Naive thymus-derived CD8-positive, alpha-beta T cell (primary cell): ENCODE results near the gene SEMA4C. TPM values are rescaled to one million over a fixed set of nuclear protein-coding genes. Genes with fewer than 3 reads are reported as not detected.

ENCODE experiments used
- ATAC-seq, 2 donors: fragments of 150-1000 bp; cut with Tn5 transposase in 1 of 2; sonication (Bioruptor Pico), chemical (Tn5 transposase) in 1 of 2; 1 replicate in 1 of 2; 2 replicates in 1 of 2; pipeline ENCODE4 v1.10.0; 2021; ENCODE audit warnings: mild to moderate bottlenecking in 2 of 2, moderate library complexity in 2 of 2
- POLR2A ChIA-PET: fragments of 350-600 bp; sonication (Branson Sonifier 250); formaldehyde crosslinking; loops from one replicate; lab custom pipeline; 2021; ENCODE audit warnings: antibody characterized with exemption; lab: Charles Lee
- DNase-seq, 10 donors: peaks; one replicate each; pipeline versions ENCODE4 v3.0.0 to v3.0.0-alpha.2; 2020 to 2022
- H3K27ac Mint-ChIP-seq, 10 donors: one replicate each; pipeline ENCODE4 v1.8.0; 2020 to 2022; ENCODE audit warnings: mild to moderate bottlenecking in 10 of 10, mixed read lengths in 10 of 10, moderate library complexity in 4 of 10, inconsistent platforms in 1 of 10
- H3K27me3 Mint-ChIP-seq, 5 donors: one replicate each; pipeline ENCODE4 v1.8.0; 2021 to 2022; ENCODE audit warnings: mixed read lengths in 5 of 5
- H3K36me3 Mint-ChIP-seq, 3 donors: one replicate each; pipeline ENCODE4 v1.8.0; 2020 to 2022; ENCODE audit warnings: mixed read lengths in 3 of 3, mild to moderate bottlenecking in 2 of 3, inconsistent platforms in 1 of 3
- H3K4me1 Mint-ChIP-seq, 4 donors: one replicate each; pipeline ENCODE4 v1.8.0; 2021 to 2022; ENCODE audit warnings: mixed read lengths in 4 of 4
- H3K4me3 Mint-ChIP-seq, 10 donors: one replicate each; pipeline ENCODE4 v1.8.0; 2020 to 2022; ENCODE audit warnings: mild to moderate bottlenecking in 10 of 10, mixed read lengths in 10 of 10, moderate library complexity in 6 of 10, inconsistent platforms in 1 of 10
- H3K9me3 Mint-ChIP-seq, 9 donors: one replicate each; pipeline ENCODE4 v1.8.0; 2020 to 2022; ENCODE audit warnings: mixed read lengths in 9 of 9, mild to moderate bottlenecking in 3 of 9, inconsistent platforms in 1 of 9, moderate library complexity in 1 of 9
- polyA plus RNA-seq, 3 donors: library from polyadenylated mRNA; unstranded; fragments of 300-500 nt; fragmentation: Illumina TruSeq; gene quantifications; one replicate each; pipeline ENCODE4 v1.2.3, GENCODE V29; 2021
- total RNA-seq, 8 experiments: library from RNA in 2 of 8; stranded (reverse) in 2 of 8; gene quantifications; one replicate each; pipeline ENCODE4 v1.2.3 and lab custom pipeline; 2021 to 2026

SEMA4C gene
- total and polyA plus RNA-seq, 5 experiments from 2014 or later = 1.9 to 38.6 (median 2.8) TPM

DNA sequence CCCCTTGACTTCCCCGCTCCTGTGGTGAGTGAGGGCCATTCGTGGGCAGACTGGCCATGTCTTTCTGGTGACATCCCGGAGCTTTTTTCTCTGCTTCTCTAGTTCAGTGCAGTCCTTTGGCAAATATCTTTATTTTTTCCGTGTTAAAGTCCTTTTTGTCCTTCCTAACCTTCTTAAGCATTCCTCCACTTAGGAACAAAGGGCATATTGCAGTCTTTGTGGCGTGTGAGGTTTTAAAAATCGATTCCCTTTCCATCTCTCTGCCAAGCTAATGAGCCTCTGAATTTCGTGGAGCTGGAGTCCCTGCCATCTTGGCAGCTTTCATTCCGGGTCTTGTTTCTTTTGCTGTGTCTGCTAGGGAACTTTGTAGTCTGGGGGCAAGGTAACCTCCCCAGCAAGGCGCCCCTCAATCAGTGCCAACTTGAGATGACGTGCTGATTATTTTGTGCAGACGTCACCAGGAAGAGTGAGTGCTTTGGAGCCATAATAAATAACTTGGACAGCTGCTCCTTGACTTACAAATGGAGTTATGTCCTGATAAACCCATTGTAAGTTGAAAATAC is 48.7 kb downstream of the SEMA4C start:
- ATAC-seq = no peak
- POLR2A ChIA-PET = interaction anchor here (1.0 kb wide), 2 partner anchors 13 to 31 kb away, joined by 4 to 5 read pairs; no protein-coding TSS in a partner anchor
- H3K9me3 Mint-ChIP-seq = no peaks in the 10 kb centered on the region

DNA sequence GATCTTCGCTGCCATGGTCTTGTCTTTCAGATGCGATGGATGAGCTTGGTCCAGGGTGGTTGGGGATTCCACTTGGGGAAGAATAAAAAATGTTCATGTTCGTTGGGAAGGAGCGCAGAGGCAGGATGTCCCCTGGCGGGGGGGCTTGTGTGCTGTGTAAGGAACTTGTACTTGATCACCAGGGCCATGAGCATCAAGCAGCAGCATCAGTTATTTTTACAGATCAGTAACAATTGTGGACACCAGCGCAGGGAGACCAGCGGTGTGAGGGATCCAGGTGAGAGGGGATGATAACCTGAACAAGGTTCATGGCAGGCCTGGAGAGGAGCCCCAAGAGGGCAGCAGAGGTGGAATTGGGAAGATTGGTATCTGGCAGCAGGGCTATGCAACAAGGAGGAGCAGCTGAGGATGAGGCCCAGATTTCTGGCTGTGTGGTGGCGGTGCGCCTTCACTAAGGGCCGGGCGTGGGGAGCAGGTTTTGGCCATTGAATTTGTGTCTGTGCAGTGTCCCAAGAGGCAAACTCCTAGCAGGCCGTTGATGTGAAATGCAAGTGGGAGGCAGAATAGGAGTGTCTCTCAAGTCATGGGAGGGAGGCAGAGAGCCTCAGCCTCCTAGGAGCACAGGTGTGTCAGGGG is 49.9 kb downstream of the SEMA4C start:
- Mint-ChIP-seq H3K4me1 (peaks cover 33 to 70% (median 57%) of the 10 kb centered on the region in 4 donors), H3K27ac (peak overlapping the region; percentile 12 to 83 (median 50)), H3K9me3 (no peaks in the 10 kb centered on the region), H3K36me3 (peaks cover 0 to 40% (median 0%) of the 10 kb centered on the region in 3 donors), H3K4me3 (peak overlapping the region; percentile 4 to 89 (median 86)), H3K27me3 (no peaks in the 10 kb centered on the region)
- POLR2A ChIA-PET = interaction anchor here (1.0 to 1.7 kb wide), 2 partner anchors 23 to 32 kb away, joined by 4 to 5 read pairs; no protein-coding TSS in a partner anchor
- ATAC-seq (no peak), DNase-seq (peak in 1 of 10 donors; percentile 43)

More for the DNA sequence above, 48.7 kb downstream of the SEMA4C start:
- Mint-ChIP-seq H3K36me3 (peaks cover 0 to 50% (median 0%) of the 10 kb centered on the region in 3 donors), H3K27ac (peak overlapping the region in 5 of 10 donors; percentile 32 to 88 (median 77)), H3K4me1 (peaks cover 30 to 68% (median 51%) of the 10 kb centered on the region in 4 donors), H3K27me3 (no peaks in the 10 kb centered on the region), H3K4me3 (peak overlapping the region in 5 of 10 donors; percentile 19 to 87 (median 48))
- peak in 1 of 10 donors; percentile 8 for DNase-seq

DNA sequence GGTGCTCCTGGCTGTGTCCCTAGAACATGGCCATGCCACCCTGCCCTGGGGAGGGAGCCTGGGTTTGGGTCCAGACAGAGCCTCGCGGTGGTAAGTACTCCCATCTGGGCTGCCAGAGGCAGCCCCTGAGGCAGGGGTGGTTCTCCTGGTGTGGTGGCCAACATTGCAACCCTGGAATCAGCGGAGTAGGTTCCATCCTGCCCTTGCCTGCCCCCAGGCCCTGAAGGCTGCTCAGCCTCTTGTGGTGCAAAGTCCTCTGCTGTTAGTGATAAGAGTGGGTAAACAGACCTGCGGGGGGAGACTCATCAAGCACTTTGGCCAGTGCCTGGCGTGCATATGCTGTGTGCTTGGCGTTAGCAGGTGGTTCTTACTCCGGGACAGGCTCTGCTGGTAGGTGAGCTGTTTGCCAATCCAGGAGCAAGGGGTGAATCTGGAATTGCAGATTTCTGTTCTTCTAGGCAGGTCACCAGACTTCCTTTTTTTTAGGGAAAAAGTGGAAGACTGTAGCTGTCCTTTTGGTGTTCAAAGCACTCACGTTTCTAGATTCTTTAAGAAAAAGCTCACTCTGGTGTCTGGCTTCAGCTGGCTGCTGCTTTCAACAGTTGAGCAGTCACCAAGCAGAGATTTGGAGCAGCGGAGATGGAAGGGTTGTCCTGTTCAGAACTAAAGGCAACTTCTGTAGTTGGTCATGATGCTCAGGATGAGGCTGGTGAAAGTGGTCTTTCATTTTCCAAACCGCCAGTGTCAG is 50.6 kb downstream of the SEMA4C start:
- H3K36me3 Mint-ChIP-seq = peaks cover 0 to 33% (median 0%) of the 10 kb centered on the region in 3 donors
- peaks cover 32 to 66% (median 58%) of the 10 kb centered on the region in 4 donors for H3K4me1 Mint-ChIP-seq
- no peak for ATAC-seq
- POLR2A ChIA-PET = interaction anchor here (1.7 to 4.8 kb wide), 2 partner anchors 20 to 23 kb away, joined by 5 to 32 read pairs; no protein-coding TSS in a partner anchor
- no peaks in the 10 kb centered on the region for H3K27me3 Mint-ChIP-seq
- H3K4me3 Mint-ChIP-seq = peak overlapping the region; percentile 56 to 89 (median 86)
- H3K27ac Mint-ChIP-seq = peak overlapping the region in 8 of 10 donors; percentile 3 to 79 (median 54)
- no peaks in the 10 kb centered on the region for H3K9me3 Mint-ChIP-seq
- peak in 1 of 10 donors; percentile 45 for DNase-seq

DNA sequence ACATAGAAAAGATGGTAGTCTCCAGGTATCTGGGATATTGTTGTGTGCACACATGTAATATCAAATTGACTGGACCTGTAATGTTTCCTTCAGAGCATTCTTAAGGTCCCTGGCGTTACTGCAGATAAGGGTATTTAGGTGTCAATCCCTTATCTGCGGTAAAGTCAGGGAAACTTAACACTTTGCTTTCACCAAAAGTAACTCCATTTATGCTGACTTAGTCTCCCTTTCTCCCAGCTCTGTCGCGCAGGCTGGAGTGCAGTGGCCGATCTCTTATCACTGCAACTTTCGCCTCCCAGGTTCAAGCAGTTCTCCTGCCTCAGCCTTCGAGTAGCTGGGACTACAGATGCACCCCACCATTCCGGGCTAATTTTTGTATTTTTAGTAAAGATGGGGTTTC is 52.0 kb downstream of the SEMA4C start:
- Mint-ChIP-seq H3K27ac (peak overlapping the region; percentile 32 to 85 (median 51)), H3K9me3 (no peaks in the 10 kb centered on the region), H3K27me3 (no peaks in the 10 kb centered on the region), H3K4me1 (peaks cover 32 to 60% (median 56%) of the 10 kb centered on the region in 4 donors), H3K36me3 (peaks cover 0 to 29% (median 0%) of the 10 kb centered on the region in 3 donors), H3K4me3 (peak overlapping the region; percentile 78 to 89 (median 87))
- no peak for ATAC-seq
- DNase-seq = peak in 1 of 10 donors; percentile 15
- POLR2A ChIA-PET = interaction anchor here (0.7 to 4.8 kb wide), 6 partner anchors 11 to 281 kb away, joined by 3 to 32 read pairs (median 4); partner anchors contain the start of gene ARID5A

DNA sequence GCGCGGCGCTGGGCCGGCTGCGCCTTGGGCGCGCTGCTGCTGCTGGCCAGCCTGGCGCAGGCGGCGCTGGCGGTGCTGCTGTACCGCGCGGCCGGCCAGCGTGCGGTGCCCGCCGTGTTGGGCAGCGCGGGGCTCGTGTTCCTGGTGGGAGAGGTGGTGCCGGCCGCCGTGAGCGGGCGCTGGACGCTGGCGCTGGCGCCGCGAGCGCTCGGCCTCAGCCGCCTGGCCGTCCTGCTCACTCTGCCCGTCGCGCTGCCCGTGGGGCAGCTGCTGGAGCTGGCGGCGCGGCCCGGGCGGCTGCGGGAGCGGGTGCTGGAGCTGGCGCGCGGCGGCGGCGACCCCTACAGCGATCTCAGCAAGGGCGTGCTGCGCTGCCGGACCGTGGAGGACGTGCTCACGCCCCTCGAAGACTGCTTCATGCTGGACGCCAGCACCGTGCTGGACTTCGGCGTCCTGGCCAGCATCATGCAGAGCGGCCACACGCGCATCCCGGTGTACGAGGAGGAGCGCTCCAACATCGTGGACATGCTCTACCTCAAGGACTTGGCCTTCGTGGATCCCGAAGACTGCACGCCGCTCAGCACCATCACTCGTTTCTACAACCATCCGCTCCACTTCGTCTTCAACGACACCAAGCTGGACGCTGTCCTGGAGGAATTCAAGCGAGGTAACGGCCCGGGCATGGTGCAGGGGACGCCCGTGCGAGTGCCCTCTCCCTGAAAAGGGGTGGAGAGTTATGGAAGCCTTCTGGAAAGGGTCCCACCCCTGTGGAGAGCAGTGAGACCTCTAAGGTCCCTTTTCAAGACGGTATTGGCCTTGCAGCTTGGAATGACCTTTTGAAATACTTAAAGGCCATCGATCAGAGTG is 52.8 kb downstream of the SEMA4C start:
- DNase-seq (peak in 2 of 10 donors; percentile 18), ATAC-seq (no peak)
- H3K27me3 Mint-ChIP-seq = no peaks in the 10 kb centered on the region
- peaks cover 0 to 26% (median 0%) of the 10 kb centered on the region in 3 donors for H3K36me3 Mint-ChIP-seq
- H3K4me1 Mint-ChIP-seq = peaks cover 37 to 61% (median 59%) of the 10 kb centered on the region in 4 donors
- peak overlapping the region; percentile 78 to 89 (median 87) for H3K4me3 Mint-ChIP-seq
- H3K27ac Mint-ChIP-seq = peak overlapping the region in 9 of 10 donors; percentile 32 to 85 (median 53)
- no peaks in the 10 kb centered on the region for H3K9me3 Mint-ChIP-seq
- POLR2A ChIA-PET = interaction anchor here (0.7 to 4.8 kb wide), 17 partner anchors 10 to 296 kb away, joined by 3 to 32 read pairs (median 5); partner anchors contain the start of genes ANKRD36, ANKRD39, ARID5A and CNNM4

DNA sequence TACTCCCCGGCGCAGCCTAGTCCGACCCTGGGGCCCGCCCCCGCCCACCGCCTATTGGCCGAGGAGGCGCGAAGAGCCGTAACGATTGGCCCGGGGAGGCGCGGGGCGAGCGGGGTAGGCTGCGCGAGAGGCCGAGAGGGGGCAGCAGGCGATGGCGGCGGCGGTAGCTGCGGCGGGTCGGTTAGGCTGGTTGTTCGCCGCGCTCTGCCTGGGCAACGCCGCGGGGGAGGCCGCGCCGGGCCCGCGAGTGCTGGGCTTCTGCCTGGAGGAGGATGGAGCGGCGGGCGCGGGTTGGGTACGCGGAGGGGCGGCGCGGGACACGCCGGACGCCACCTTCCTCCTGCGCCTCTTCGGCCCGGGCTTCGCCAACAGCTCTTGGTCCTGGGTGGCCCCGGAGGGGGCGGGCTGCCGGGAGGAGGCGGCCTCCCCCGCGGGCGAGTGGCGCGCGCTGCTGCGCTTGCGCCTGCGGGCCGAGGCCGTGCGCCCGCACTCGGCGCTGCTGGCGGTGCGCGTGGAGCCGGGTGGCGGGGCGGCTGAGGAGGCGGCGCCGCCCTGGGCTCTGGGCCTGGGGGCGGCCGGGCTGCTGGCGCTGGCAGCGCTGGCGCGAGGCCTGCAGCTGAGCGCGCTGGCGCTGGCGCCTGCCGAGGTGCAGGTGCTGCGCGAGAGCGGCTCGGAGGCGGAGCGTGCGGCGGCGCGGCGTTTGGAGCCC is 53.6 kb downstream of the SEMA4C start, which contains the start of gene CNNM3:
TSS of gene CNNM3 (plus strand) at position 142 of the 709 bp plus-strand sequence. CDS start at position 152, 10 bp downstream.
- Mint-ChIP-seq H3K27ac (peak within 1 kb of the TSS in 9 of 10 donors; percentile 78 to 94 (median 85)), H3K9me3 (no peaks in the 10 kb centered on the region), H3K4me3 (peak within 1 kb of the TSS; percentile 84 to 98 (median 89)), H3K27me3 (no peaks in the 10 kb centered on the region), H3K4me1 (peaks cover 36 to 58% (median 56%) of the 10 kb centered on the region in 4 donors), H3K36me3 (peaks cover 0 to 24% (median 0%) of the 10 kb centered on the region in 3 donors)
- POLR2A ChIA-PET = interaction anchor here (0.7 to 4.8 kb wide), 17 partner anchors 10 to 297 kb away, joined by 3 to 32 read pairs (median 6); partner anchors contain the start of genes ANKRD36, ANKRD39, ARID5A and CNNM4
- DNase-seq (peak; percentile 88 to 96 (median 94)), ATAC-seq (peak; percentile 90 to 93)

DNA sequence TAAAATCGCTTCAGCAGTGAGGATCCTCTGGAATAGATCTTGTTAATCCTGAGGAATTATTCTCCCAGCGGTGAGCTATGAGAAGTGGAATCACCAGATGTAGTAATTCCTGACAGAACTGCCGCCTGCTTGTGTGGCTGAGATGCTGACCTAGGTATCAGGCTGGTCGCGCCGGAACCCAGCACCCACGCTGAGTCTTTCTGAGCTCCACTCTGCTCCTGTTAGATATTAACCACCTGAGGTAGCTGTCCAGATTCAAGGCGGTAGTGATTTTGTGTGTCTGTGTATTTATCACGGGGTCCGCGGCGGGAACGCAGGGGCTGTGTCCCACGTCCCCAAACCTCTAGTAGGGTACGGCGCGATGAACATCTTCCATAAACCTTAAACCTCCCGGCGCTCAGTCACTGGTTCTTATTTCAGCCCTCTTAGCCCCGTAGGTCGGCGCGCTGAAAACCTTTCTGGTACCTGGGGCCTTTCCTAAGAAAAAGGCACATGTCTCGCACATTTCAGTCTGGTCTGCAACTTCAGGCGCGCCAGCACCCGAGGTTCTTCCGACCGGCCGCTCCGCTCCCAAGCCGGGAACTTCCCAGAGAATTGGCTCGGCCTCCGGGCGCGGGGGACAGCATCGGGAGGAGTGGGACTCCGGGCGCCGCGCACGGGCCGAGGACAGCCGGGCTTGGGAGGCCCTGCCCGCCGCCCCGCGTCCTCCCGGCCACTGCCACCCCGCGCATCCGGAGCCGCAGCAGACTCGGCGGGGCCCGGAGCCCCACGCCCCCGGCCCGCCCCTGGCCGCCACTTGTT is 54.4 kb downstream of the SEMA4C start:
- Mint-ChIP-seq H3K4me3 (peak overlapping the region; percentile 84 to 98 (median 88)), H3K27me3 (no peaks in the 10 kb centered on the region), H3K27ac (peak overlapping the region in 9 of 10 donors; percentile 78 to 94 (median 85)), H3K36me3 (peaks cover 0 to 20% (median 0%) of the 10 kb centered on the region in 3 donors), H3K9me3 (no peaks in the 10 kb centered on the region), H3K4me1 (peaks cover 32 to 50% (median 49%) of the 10 kb centered on the region in 4 donors)
- POLR2A ChIA-PET = interaction anchor here (0.7 to 4.8 kb wide), 15 partner anchors 9 to 329 kb away, joined by 3 to 32 read pairs (median 7); partner anchors contain the start of genes ANKRD36, ANKRD39, ARID5A and CNNM4
- DNase-seq = peak in 3 of 10 donors; percentile 9 to 69 (median 24)
- peak; percentile 8 to 15 for ATAC-seq

DNA sequence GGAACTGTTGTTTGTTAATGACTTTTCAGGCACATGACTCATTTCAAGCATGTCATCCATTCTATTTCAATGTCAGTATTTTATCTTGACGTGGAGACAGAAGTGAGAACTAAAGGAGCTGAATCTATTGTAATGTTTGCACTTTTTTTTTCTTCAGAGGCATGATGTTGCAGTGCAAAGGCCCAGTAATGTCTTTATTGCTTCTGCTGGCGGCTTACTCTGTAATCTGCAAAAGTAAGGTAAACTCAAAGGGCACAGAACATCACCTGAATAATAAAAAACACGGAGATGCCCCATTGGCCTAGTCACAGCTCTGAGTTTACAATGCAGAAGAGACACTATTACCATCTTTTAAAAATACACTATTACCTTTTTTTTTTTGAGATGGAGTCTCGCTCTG is 56.2 kb downstream of the SEMA4C start:
- H3K27ac Mint-ChIP-seq = no peak overlapping the region
- no peaks in the 10 kb centered on the region for H3K27me3 Mint-ChIP-seq
- H3K36me3 Mint-ChIP-seq = peaks cover 0 to 12% (median 0%) of the 10 kb centered on the region in 3 donors
- H3K9me3 Mint-ChIP-seq = no peaks in the 10 kb centered on the region
- POLR2A ChIA-PET = interaction anchor here (1.3 kb wide), 1 partner anchor 44 kb away, joined by 4 read pairs; no protein-coding TSS in a partner anchor
- H3K4me3 Mint-ChIP-seq = no peak overlapping the region
- no peak for DNase-seq
- ATAC-seq = no peak
- H3K4me1 Mint-ChIP-seq = peaks cover 16 to 31% (median 30%) of the 10 kb centered on the region in 4 donors

DNA sequence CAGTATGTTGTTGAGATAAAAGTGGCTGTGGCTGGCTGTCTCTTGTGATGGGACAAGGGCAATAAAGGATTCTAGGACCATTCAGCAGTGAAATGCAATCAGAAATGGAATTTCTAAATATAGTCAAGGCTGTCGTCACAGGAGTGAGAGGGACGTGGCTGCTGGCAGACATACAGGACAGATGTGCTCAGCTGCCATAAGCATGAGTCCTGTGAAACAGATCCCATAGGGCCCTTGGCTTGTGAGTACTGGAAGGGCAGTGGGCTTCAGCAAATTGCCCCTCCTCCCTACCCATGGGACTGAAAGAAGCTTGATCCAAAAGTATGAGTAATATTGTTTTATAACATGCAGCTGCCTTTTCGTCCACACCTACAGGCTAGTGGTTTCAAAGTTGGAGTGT is 58.0 kb downstream of the SEMA4C start:
- Mint-ChIP-seq H3K27me3 (no peaks in the 10 kb centered on the region), H3K4me1 (peaks cover 10 to 29% (median 21%) of the 10 kb centered on the region in 4 donors), H3K36me3 (peaks cover 0 to 8% (median 0%) of the 10 kb centered on the region in 3 donors), H3K9me3 (no peaks in the 10 kb centered on the region), H3K27ac (peak overlapping the region in 4 of 10 donors; percentile 35 to 61 (median 41)), H3K4me3 (no peak overlapping the region)
- no peak for DNase-seq
- no peak for ATAC-seq
- POLR2A ChIA-PET = no interaction called here

DNA sequence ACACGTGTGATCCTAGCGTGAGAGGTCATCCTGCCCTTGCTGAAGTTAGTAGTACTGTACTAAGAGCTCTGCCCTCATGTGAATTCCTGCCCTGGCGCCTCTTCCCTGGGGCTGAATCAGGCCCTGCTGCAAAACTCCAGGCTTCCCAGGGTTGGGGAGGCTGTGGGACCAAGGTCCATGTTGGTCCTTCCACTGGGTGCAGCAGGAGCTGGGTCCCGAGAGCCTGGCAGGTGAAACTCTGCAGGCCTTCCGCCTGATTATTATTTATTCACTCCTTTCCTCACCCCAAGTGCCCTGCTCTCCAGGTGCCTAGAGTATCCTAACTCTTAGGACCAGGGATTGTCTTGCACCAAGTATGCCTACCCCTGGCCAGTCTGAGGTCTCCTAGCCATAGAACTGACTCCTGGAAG is 59.1 kb downstream of the SEMA4C start:
- Mint-ChIP-seq H3K9me3 (no peaks in the 10 kb centered on the region), H3K4me3 (no peak overlapping the region), H3K27me3 (no peaks in the 10 kb centered on the region), H3K36me3 (peaks cover 0 to 8% (median 0%) of the 10 kb centered on the region in 3 donors), H3K4me1 (peaks cover 13 to 38% (median 29%) of the 10 kb centered on the region in 4 donors), H3K27ac (peak overlapping the region in 4 of 10 donors; percentile 8 to 61 (median 33))
- POLR2A ChIA-PET = no interaction called here
- DNase-seq (no peak), ATAC-seq (no peak)
